ENCODE results near the gene GRIN2A. TPM values are rescaled to one million over a fixed set of nuclear protein-coding genes. Genes with fewer than 3 reads are reported as not detected.

The GRIN2A gene
- total RNA-seq: under 0.01 and 1.1 TPM in 2 replicates

GRCh38 chr16:10182222-10183053 lies at the start of gene GRIN2A:
Gene GRIN2A (minus strand): TSS chr16:10182428. CDS start chr16:10180411, 2,017 bp downstream.

Small RNA genes within 50 kb of the gene (small RNA-seq; reads per million reads assigned to genes)
- not detected for gene RN7SL493P

Other genes starting within 250 kb of the GRIN2A start
- 2.5 and 4.0 TPM in 2 replicates for gene ATF7IP2, start 203.6 kb upstream of the GRIN2A start, total RNA-seq

Measured in subcutaneous preadipocyte (primary cell).